Measurements from ENCODE around the gene PRKCE.

- TF ChIP-seq YY1 (IDR thresholded peaks at IDR 0.05; ENCODE audit: insufficient read depth, insufficient read length), result no peak
- no peak for TF ChIP-seq ZNF274 (IDR thresholded peaks at IDR 0.05; ENCODE audit: low read depth, low read length)
- TF ChIP-seq SUZ12 (IDR thresholded peaks at IDR 0.05; ENCODE audit: extremely low read depth, insufficient read depth, insufficient read length), result no peak
These were observed 425.4 kb downstream of the PRKCE start for GRCh38 chr2:46076875-46077274.

Data from NT2/D1 (cell line).